T-helper 1 cell (primary cell): ENCODE measurements around the gene BBS7.

ENCODE experiments used
- DNase-seq, 5 donors: peaks; one replicate each; pipeline ENCODE4 v3.0.0-alpha.2; 2012 to 2020

BBS7 gene

DNA sequence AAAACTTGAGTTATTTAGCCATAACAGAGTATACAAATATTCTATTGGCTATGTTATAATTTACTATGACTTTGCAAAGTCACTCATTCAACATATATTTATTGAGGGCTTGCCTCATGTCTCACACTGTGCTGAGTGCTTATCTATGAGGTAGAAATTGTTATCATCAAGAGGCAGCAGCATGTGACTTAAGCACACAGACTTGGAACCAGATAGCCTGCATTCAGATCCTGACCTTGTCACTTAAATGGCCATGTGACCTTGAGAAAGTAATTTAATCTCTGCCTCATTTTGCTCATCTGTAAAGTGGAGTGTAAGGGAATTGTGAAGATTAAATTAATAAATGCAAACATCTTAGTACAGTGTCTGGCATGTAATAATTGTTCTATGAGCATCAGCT lies 79.3 kb downstream of the BBS7 start:
- no peak for DNase-seq

DNA sequence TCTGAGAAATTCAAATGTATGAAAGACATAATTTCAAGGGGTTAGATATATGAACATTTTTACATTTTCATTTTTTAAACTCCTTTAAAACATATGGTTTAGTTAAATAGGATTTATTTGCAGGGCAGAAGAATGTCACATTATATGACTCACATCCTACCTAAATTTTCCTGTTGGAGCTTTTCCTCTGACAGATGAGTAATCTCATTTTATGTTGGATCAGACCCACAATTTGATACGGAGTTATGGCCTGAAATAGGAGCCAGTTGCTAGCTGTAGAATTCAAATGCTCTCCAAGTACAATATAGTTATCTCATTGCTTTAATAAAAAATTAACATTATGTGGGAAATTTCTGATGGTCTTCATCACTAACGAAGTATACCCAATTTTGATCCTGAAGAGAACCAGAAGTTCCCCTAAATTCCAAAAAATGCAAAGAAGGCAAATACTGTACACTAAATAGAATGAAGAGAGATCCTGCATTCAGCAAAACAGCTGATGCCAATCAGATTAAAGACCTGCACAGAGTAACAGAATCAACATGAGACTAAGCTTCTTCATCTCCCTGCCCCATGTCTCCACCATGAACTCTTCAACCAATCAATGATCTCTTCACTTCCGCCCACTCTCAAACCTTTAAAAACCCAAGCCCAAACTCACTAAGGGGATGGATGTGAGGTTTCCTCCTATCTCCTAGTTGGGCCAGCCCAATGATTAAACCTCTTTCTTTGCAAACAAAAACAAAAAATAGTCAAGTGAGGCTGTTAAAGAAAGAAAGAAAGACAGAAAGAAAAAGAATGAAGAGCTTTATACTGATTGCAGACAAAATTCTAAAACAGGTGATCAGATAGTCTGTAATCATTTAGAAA lies 80.1 kb downstream of the BBS7 start:
- no peak for DNase-seq

DNA sequence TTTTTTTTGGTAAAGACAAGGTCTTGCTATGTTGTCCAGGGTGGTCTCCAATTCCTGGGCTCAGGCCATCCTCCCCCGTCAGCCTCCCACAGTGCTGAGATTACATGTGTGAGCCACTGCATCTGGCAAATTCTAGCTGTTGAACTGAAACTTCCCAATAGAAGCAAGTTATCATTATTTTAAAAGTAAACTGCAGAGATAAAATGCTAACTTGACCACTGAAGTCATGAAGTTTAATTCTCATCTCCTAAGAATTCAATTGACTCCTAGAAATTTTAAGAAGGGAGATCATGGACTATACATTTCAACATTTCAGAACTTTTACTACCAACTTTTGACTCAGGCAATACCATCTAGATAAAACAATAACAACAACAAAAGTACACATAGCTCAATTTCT lies 80.8 kb downstream of the BBS7 start:
- DNase-seq: no peak

DNA sequence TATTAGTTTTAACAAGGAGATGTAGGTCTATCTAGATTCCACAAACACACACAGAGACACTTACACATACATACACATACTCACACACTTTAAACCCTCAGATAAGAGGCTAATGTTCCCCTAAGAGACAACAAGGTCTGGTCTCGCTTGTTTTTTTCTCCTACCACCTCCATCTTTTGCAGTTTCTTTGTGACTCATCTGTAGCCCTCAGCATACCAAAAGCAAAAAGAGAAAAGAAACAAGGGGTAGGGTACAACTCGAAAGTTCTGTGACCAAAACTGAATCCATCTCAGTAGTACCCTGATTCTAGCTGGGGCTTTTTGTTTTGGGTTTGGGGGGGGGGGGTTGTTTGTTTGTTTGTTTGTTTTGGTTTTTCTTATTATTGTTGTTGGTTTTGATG lies 81.4 kb downstream of the BBS7 start:
- peak in 1 of 5 donors; percentile 46 for DNase-seq

DNA sequence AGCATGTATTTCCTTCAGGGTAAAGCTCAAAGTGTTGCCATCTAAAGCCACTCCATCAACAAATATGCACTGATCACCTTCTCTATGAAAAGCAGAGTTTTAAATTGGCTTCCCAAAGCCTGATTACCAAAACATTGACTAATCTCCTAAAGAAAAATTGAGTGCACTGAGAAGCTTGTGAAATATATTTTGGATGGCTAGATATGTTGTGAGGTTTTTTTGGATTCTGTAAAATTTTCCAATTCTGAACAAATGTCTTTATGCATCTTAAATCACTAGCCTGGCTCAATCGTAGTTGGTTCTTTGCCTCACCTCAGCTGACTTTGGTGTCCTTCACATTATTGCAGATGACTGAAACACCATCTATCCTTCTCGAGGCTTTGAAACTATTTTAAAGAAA lies 84.1 kb downstream of the BBS7 start:
- no peak for DNase-seq

DNA sequence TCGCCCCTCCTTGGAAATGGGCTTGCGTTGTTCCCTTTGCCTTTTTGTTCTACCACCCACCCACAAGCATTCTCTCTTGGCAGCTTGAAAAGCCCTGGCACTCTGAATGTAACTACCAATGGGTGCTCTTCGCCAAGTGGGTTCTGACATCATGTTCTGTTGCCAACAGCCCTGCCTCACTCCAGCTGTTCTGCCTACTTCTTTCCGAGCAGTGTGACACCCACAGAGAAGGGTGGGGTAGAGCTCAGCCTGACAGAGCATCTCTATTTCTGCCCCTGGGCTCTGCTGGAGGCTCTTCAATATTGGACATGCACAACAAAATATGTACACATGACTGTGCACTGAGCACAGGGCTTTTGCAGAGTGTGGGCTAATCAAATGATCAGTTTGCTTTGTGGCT lies 84.8 kb downstream of the BBS7 start:
- DNase-seq: no peak

DNA sequence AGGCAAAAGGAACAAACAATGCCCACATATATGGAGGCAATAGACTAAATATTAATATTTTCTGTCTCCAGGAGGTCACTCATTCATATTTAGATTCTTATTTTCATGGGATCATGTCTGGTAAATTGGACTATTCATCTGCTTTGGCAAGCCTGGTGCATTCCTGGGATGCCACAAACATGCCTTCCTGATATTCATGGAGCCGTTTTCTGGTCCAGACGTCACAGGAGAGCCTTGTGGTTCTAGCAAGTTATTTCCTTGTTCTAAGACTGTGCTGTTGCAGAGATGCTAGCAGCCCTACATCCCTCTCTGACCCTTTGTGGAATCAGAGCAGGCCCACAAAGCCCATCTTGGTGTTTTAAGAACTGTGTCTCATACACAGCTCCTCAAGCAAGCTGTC lies 85.3 kb downstream of the BBS7 start:
- DNase-seq: no peak

DNA sequence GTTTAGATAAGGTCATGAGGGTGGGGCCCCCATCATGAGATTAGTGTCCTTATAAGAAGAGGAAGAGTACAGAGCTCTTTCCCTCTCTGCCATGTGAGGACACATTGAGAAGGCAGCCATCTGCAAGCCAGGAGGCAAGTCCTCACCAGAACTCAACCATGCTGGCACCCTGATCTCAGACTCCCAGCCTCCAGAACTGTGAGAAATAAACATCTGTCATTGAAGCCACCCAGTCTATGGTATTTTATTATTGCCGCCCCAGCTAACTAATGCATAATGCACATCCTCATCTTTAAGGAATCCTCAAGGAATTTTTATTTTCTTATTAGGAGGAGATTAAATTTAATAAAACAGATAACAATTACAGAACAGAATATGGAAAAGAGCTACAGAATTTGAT lies 85.9 kb downstream of the BBS7 start:
- no peak for DNase-seq

DNA sequence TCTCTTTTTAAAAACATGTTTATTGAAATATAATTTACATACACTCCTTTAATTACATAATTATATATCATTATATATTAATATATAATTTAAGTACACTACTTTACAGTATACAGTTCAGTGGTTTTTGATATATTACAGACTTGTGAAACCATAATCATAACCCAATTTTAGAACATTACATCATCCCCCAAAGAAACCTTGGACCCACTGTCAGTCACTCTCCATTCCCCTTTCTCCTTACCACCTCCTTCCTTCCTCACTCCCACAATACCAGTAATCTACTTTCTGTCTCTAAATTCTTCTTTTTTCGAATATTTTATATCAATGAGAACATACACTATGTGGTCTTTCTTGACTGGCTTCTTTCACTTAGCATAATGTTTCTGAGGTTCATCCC lies 87.1 kb downstream of the BBS7 start:
- DNase-seq: no peak

DNA sequence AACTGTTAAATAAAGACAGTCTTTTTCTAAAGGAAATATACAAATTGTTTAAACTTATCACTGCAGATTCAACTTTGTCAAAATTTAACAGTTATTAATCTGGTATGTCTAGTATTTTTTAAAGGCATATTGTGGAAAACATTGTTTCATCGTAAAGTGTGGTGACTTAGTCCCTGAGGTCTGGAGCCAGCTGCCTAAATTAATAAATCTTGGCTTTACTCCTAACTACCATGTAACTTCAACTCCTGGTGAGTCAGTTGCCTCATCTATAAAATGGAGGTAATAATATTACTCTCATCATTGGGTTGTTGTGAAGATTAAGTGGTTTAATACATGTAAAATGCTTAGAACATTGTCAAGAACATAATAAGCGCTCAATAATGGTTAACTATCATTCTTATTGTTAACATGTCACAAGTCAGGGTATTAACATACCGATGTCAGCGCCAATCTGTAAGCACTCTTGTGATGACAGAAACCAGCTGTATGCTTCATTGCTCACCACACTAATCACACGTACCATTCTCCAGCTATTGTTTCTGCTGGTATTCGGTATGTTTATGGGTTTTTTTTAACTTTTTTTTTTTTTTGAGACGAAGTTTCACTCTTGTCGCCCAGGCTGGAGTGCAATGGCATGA lies 91.2 kb downstream of the BBS7 start:
- DNase-seq: no peak

DNA sequence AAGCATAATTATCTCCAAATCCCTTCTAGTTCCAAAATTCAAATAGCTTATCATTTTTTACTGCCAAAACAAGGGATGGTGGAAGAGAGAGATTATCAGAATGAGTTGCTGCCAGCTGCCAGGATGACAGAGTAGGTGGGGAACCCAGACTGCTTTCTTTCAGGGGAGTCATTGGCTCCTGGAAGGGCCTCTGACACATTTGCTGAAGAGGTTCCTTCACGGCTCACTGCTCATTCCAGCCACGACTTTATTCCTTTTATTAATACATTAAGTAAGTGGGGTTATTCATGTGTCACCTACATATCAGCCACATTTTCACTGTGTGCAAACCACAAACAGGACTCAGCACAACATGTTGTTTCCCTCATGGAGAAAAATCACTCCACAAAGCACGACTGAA lies 92.6 kb downstream of the BBS7 start:
- no peak for DNase-seq

DNA sequence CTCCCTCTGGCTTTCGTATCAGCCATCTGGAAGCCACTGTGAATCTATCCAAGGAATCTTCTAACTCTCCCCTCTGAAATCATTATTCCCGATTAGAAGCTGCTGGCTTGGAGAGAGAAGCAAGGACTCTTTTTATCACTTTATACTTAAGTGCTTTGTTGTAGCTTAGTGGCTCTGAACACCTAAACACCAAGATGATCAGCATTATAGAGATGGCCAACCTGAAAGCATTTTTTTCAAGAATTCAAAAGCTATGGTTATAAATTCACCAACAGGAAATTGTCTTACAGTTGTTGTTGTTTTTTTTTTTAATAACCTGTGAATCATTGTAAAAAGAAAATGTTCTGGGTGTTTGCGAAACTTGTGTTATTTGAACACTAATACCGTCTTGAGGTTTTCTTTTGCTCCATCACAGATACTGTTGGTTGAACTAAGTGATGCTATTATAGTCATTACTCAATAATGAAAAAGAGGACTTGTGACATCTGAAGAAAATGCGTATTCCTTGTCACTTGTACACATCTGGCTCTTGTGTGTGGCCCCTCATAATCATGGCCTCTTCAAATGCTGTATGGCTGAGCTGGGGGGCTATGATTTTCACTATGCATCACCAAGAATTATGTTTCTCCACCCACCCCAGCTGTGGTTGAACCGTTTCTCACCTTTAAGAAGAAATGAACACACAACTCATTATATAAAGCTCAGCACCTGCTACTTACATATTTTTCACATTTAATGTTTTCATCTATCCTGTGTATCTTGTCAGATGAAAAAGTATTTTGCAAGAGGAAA lies 93.5 kb downstream of the BBS7 start:
- DNase-seq: no peak
